Stomach smooth muscle (tissue), 2 donors: ENCODE measurements around the gene CCDC191.

Experiments
- H3K27ac ChIP-seq: one replicate; pipeline ENCODE4 v1.7.0; 2013; ENCODE audit warnings: mild to moderate bottlenecking, low read length, inconsistent platforms
- H3K27me3 ChIP-seq, 2 donors: one replicate each; pipeline ENCODE4 v1.7.0; 2013; ENCODE audit warnings: low read length in 2 of 2; ENCODE audit not compliant: insufficient read depth in 2 of 2, control insufficient read depth in 1 of 2
- H3K36me3 ChIP-seq, 2 donors: one replicate each; pipeline ENCODE4 v1.7.0; 2013; ENCODE audit warnings: low read length in 2 of 2; ENCODE audit not compliant: control insufficient read depth in 2 of 2, insufficient read depth in 2 of 2
- H3K4me1 ChIP-seq: one replicate; pipeline ENCODE4 v1.7.0; 2013; ENCODE audit warnings: low read length; ENCODE audit not compliant: control insufficient read depth, insufficient read depth
- H3K4me3 ChIP-seq, 2 donors: one replicate each; pipeline ENCODE4 v1.7.0; 2013; ENCODE audit warnings: low read length in 2 of 2
- H3K9ac ChIP-seq, 2 donors: one replicate each; pipeline ENCODE4 v1.7.0; 2013; ENCODE audit warnings: low read length in 2 of 2, mild to moderate bottlenecking in 1 of 2
- H3K9me3 ChIP-seq, 2 donors: one replicate each; pipeline ENCODE4 v1.7.0; 2013; ENCODE audit warnings: low read length in 2 of 2; ENCODE audit not compliant: control insufficient read depth in 2 of 2
- donor health status: healthy.
- donor health status: Pancreatic carcinoma.

Gene CCDC191

GRCh38 chr3:114089675-114090074 lies 33.3 kb upstream of the CCDC191 start:
- Histone ChIP-seq H3K9me3 (no peaks in the 10 kb centered on the region), H3K27me3 (no peaks in the 10 kb centered on the region), H3K9ac (no peak overlapping the region), H3K36me3 (peaks cover 18 to 26% of the 10 kb centered on the region in 2 donors), H3K4me3 (no peak overlapping the region), H3K4me1 (no peaks in the 10 kb centered on the region), H3K27ac (no peak overlapping the region)

- no peaks in the 10 kb centered on the region for H3K27me3 ChIP-seq
- H3K9me3 ChIP-seq: no peaks in the 10 kb centered on the region
- H3K4me1 ChIP-seq: no peaks in the 10 kb centered on the region
- H3K9ac ChIP-seq: no peak overlapping the region
- peaks cover 25 to 40% of the 10 kb centered on the region in 2 donors for H3K36me3 ChIP-seq
- H3K27ac ChIP-seq: no peak overlapping the region
- no peak overlapping the region for H3K4me3 ChIP-seq
Observed at GRCh38 chr3:114086356-114086755, 30.0 kb upstream of the CCDC191 start.

GRCh38 chr3:114083112-114083511 lies 26.8 kb upstream of the CCDC191 start:
- H3K9me3 ChIP-seq: no peaks in the 10 kb centered on the region
- H3K4me3 ChIP-seq: no peak overlapping the region
- no peaks in the 10 kb centered on the region for H3K27me3 ChIP-seq
- no peak overlapping the region for H3K27ac ChIP-seq
- no peaks in the 10 kb centered on the region for H3K4me1 ChIP-seq
- H3K36me3 ChIP-seq: peaks cover 31 to 40% of the 10 kb centered on the region in 2 donors
- no peak overlapping the region for H3K9ac ChIP-seq

- Histone ChIP-seq H3K27ac (no peak overlapping the region), H3K4me1 (no peaks in the 10 kb centered on the region), H3K36me3 (peaks cover 34 to 38% of the 10 kb centered on the region in 2 donors)
Observed at GRCh38 chr3:114081037-114081436, 24.7 kb upstream of the CCDC191 start.

GRCh38 chr3:114080201-114080600 lies 23.9 kb upstream of the CCDC191 start:
- Histone ChIP-seq H3K4me3 (no peak overlapping the region), H3K27ac (no peak overlapping the region), H3K36me3 (peaks cover 27 to 35% of the 10 kb centered on the region in 2 donors), H3K9me3 (no peaks in the 10 kb centered on the region), H3K4me1 (no peaks in the 10 kb centered on the region), H3K9ac (no peak overlapping the region), H3K27me3 (no peaks in the 10 kb centered on the region)

More at GRCh38 chr3:114081037-114081436, 24.7 kb upstream of the CCDC191 start:
- Histone ChIP-seq H3K9me3 (no peaks in the 10 kb centered on the region), H3K27me3 (no peaks in the 10 kb centered on the region), H3K9ac (no peak overlapping the region), H3K4me3 (no peak overlapping the region)

GRCh38 chr3:114079761-114080160 lies 23.4 kb upstream of the CCDC191 start:
- Histone ChIP-seq H3K4me1 (no peaks in the 10 kb centered on the region), H3K9ac (no peak overlapping the region), H3K4me3 (no peak overlapping the region), H3K36me3 (peaks cover 32 to 36% of the 10 kb centered on the region in 2 donors), H3K9me3 (no peaks in the 10 kb centered on the region), H3K27ac (no peak overlapping the region), H3K27me3 (no peaks in the 10 kb centered on the region)

- H3K4me3 ChIP-seq: no peak overlapping the region
- no peaks in the 10 kb centered on the region for H3K4me1 ChIP-seq
- H3K36me3 ChIP-seq: peaks cover 38 to 45% of the 10 kb centered on the region in 2 donors
- no peak overlapping the region for H3K27ac ChIP-seq
- no peak overlapping the region for H3K9ac ChIP-seq
- no peaks in the 10 kb centered on the region for H3K9me3 ChIP-seq
- H3K27me3 ChIP-seq: no peaks in the 10 kb centered on the region
Observed at GRCh38 chr3:114078126-114078525, 21.8 kb upstream of the CCDC191 start.

GRCh38 chr3:114076711-114077110 lies 20.4 kb upstream of the CCDC191 start:
- Histone ChIP-seq H3K27me3 (no peaks in the 10 kb centered on the region), H3K4me3 (no peak overlapping the region), H3K36me3 (peaks cover 42 to 53% of the 10 kb centered on the region in 2 donors), H3K4me1 (no peaks in the 10 kb centered on the region), H3K27ac (no peak overlapping the region), H3K9me3 (no peaks in the 10 kb centered on the region), H3K9ac (no peak overlapping the region)

GRCh38 chr3:114071786-114072185 lies 15.5 kb upstream of the CCDC191 start:
- H3K36me3 ChIP-seq: peaks cover 36 to 40% of the 10 kb centered on the region in 2 donors

GRCh38 chr3:114068336-114068735 lies 12.0 kb upstream of the CCDC191 start:
- H3K4me1 ChIP-seq: peaks cover 14% of the 10 kb centered on the region
- H3K27ac ChIP-seq: peak overlapping the region; percentile 53
- no peaks in the 10 kb centered on the region for H3K27me3 ChIP-seq
- no peak overlapping the region for H3K4me3 ChIP-seq
- no peaks in the 10 kb centered on the region for H3K9me3 ChIP-seq
- peaks cover 15 to 19% of the 10 kb centered on the region in 2 donors for H3K36me3 ChIP-seq
- H3K9ac ChIP-seq: no peak overlapping the region

More at GRCh38 chr3:114071786-114072185, 15.5 kb upstream of the CCDC191 start:
- Histone ChIP-seq H3K9me3 (no peaks in the 10 kb centered on the region), H3K27ac (no peak overlapping the region), H3K4me3 (no peak overlapping the region), H3K9ac (no peak overlapping the region), H3K27me3 (no peaks in the 10 kb centered on the region), H3K4me1 (peaks cover 3% of the 10 kb centered on the region)

GRCh38 chr3:114067804-114068203 lies 11.5 kb upstream of the CCDC191 start:
- no peaks in the 10 kb centered on the region for H3K9me3 ChIP-seq
- H3K27me3 ChIP-seq: no peaks in the 10 kb centered on the region
- H3K4me1 ChIP-seq: peaks cover 14% of the 10 kb centered on the region
- peaks cover 14 to 16% of the 10 kb centered on the region in 2 donors for H3K36me3 ChIP-seq
- H3K27ac ChIP-seq: peak overlapping the region; percentile 53
- no peak overlapping the region for H3K4me3 ChIP-seq
- H3K9ac ChIP-seq: no peak overlapping the region
